ENCODE results near the gene KRTAP4-1. TPM values are rescaled to one million over a fixed set of nuclear protein-coding genes. Genes with fewer than 3 reads are reported as not detected.
"Not testable (repeated sequence)": the region's sequence is repeated elsewhere in the genome, so short reads cannot be mapped to it uniquely, and the experiment has no call there.

The KRTAP4-1 gene
- total and polyA plus RNA-seq, 2 donors (not counting 1 experiment from before 2014, with no cell fraction given), result not detected

- Mint-ChIP-seq H3K27ac (no peak overlapping the region), H3K4me3 (no peak overlapping the region), H3K9me3 (ENCODE audit: insufficient read depth) (no peaks in the 10 kb centered on the region), H3K4me1 (peaks cover 2% of the 10 kb centered on the region), H3K27me3 (peaks cover 45% of the 10 kb centered on the region)
- no peaks in the 10 kb centered on the region for H3K27me3 ChIP-seq (replicated peaks in 1 of 4; ENCODE audit: control extremely low read depth in 1 of 4, control insufficient read depth in 3 of 4, insufficient read depth in 4 of 4, low read length in 3 of 4)
- no peak overlapping the region for H2AFZ ChIP-seq (ENCODE audit: insufficient read depth, low read depth, low read length, poor library complexity, severe bottlenecking)
- 95% methylated on average over 6 of the region's 6 CpGs for whole genome bisulfite sequencing (ENCODE audit: insufficient coverage)
- H3K4me2 ChIP-seq (replicated peaks; ENCODE audit: low read depth, low read length, poor library complexity, severe bottlenecking), result no peak overlapping the region
- CTCF ChIA-PET, result no interaction called here
- DNase-seq, result no peak
- no peaks in the 10 kb centered on the region for H3K36me3 ChIP-seq (replicated peaks in 1 of 2; ENCODE audit: control extremely low read depth in 1 of 2, control insufficient read depth in 1 of 2, extremely low read depth in 1 of 2, insufficient read depth in 2 of 2, low read length in 1 of 2)
- no peak for ATAC-seq (ENCODE audit: low read depth)
- POLR2A ChIA-PET, result no interaction called here
- H3K9me3 ChIP-seq (ENCODE audit: control extremely low read depth in 1 of 3, control insufficient read depth in 2 of 3, insufficient read depth in 1 of 3, low read length in 2 of 3), result peaks cover 0 to 3% (median 0%) of the 10 kb centered on the region in 3 donors
- H3K4me1 ChIP-seq (ENCODE audit: control insufficient read depth in 2 of 2, insufficient read depth in 2 of 2, low read length in 2 of 2), result peaks cover 0 to 4% of the 10 kb centered on the region in 2 donors
- H3K9ac ChIP-seq (ENCODE audit: low read length), result no peak overlapping the region
- no peaks in the 10 kb centered on the region for H3K79me2 ChIP-seq (ENCODE audit: control insufficient read depth, insufficient read depth, low read length)
- no peak for TF ChIP-seq CTCF (IDR thresholded peaks at IDR 0.05)
- TF ChIP-seq EZH2 (IDR thresholded peaks at IDR 0.05; ENCODE audit: borderline replicate concordance, insufficient read depth, low read depth, low read length, poor library complexity, severe bottlenecking), result no peak
- no peak overlapping the region for H3K27ac ChIP-seq (ENCODE audit: low read length in 2 of 2)
- H3K4me3 ChIP-seq (ENCODE audit: control extremely low read depth in 1 of 5, extremely low read depth in 1 of 5, insufficient read depth in 1 of 5, low read depth in 2 of 5, low read length in 4 of 5), result no peak overlapping the region
- intact Hi-C loops (cut with micrococcal nuclease), result no loop called here
- H4K20me1 ChIP-seq (ENCODE audit: control insufficient read depth, insufficient read depth, low read length, poor library complexity, severe bottlenecking), result no peaks in the 10 kb centered on the region
Measured at GRCh38 chr17:41231731-41232130, 47.0 kb upstream of the KRTAP4-1 start.

DNA sequence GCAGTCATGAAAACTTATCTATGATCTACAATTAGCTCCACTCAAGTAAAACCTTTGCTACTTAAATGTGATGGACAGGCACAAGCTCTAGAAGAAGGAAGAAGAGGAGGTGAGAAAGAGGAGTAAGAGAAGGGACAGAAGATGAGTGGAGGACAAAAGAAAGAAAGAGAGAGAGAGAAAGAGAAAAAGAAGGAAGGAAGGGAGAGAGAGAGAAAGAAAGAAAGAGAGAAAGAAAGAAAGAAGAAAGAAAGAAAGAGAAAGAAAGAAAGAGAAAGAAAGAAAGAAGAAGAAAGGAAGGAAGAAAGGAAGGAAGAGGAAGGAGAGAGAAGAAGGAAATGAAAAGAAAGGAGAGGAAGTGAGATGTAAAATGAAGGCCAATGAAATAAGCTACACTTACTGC lies 45.4 kb upstream of the KRTAP4-1 start:
- no peaks in the 10 kb centered on the region for H4K20me1 ChIP-seq (ENCODE audit: control insufficient read depth, insufficient read depth, low read length, poor library complexity, severe bottlenecking)
- H3K79me2 ChIP-seq (ENCODE audit: control insufficient read depth, insufficient read depth, low read length), result no peaks in the 10 kb centered on the region
- peaks cover 2% of the 10 kb centered on the region for H3K4me1 Mint-ChIP-seq
- DNase-seq (no peak), ATAC-seq (ENCODE audit: low read depth) (no peak)
- ChIA-PET POLR2A (no interaction called here), CTCF (no interaction called here)
- no peaks in the 10 kb centered on the region for H3K9me3 Mint-ChIP-seq (ENCODE audit: insufficient read depth)
- H3K9me3 ChIP-seq (ENCODE audit: control extremely low read depth in 1 of 3, control insufficient read depth in 2 of 3, insufficient read depth in 1 of 3, low read length in 2 of 3), result peaks cover 0 to 3% (median 0%) of the 10 kb centered on the region in 3 donors
- no peak overlapping the region for H3K4me2 ChIP-seq (replicated peaks; ENCODE audit: low read depth, low read length, poor library complexity, severe bottlenecking)
- H3K27ac ChIP-seq (ENCODE audit: low read length in 2 of 2), result no peak overlapping the region
- H2AFZ ChIP-seq (ENCODE audit: insufficient read depth, low read depth, low read length, poor library complexity, severe bottlenecking), result no peak overlapping the region
- no peak overlapping the region for H3K4me3 Mint-ChIP-seq
- intact Hi-C loops (cut with micrococcal nuclease), result no loop called here
- H3K9ac ChIP-seq (ENCODE audit: low read length), result no peak overlapping the region
- peaks cover 0 to 4% of the 10 kb centered on the region in 2 donors for H3K4me1 ChIP-seq (ENCODE audit: control insufficient read depth in 2 of 2, insufficient read depth in 2 of 2, low read length in 2 of 2)
- H3K36me3 ChIP-seq (replicated peaks in 1 of 2; ENCODE audit: control extremely low read depth in 1 of 2, control insufficient read depth in 1 of 2, extremely low read depth in 1 of 2, insufficient read depth in 2 of 2, low read length in 1 of 2), result no peaks in the 10 kb centered on the region
- no peaks in the 10 kb centered on the region for H3K27me3 ChIP-seq (replicated peaks in 1 of 4; ENCODE audit: control extremely low read depth in 1 of 4, control insufficient read depth in 3 of 4, insufficient read depth in 4 of 4, low read length in 3 of 4)
- H3K27ac Mint-ChIP-seq, result no peak overlapping the region
- TF ChIP-seq CTCF (IDR thresholded peaks at IDR 0.05) (no peak), EZH2 (IDR thresholded peaks at IDR 0.05; ENCODE audit: borderline replicate concordance, insufficient read depth, low read depth, low read length, poor library complexity, severe bottlenecking) (no peak)
- H3K4me3 ChIP-seq (ENCODE audit: control extremely low read depth in 1 of 5, extremely low read depth in 1 of 5, insufficient read depth in 1 of 5, low read depth in 2 of 5, low read length in 4 of 5), result no peak overlapping the region
- peaks cover 38% of the 10 kb centered on the region for H3K27me3 Mint-ChIP-seq

GRCh38 chr17:41226598-41227095 lies 41.9 kb upstream of the KRTAP4-1 start, which contains the start of gene KRTAP9-2:
TSS of gene KRTAP9-2 (plus strand) at chr17:41226648. CDS start at chr17:41226655, 7 bp downstream.
- H3K4me3 ChIP-seq (ENCODE audit: control extremely low read depth in 1 of 5, extremely low read depth in 1 of 5, insufficient read depth in 1 of 5, low read depth in 2 of 5, low read length in 4 of 5); H3K9me3 ChIP-seq (ENCODE audit: control extremely low read depth in 1 of 3, control insufficient read depth in 2 of 3, insufficient read depth in 1 of 3, low read length in 2 of 3); H3K4me1 ChIP-seq (ENCODE audit: control insufficient read depth in 2 of 2, insufficient read depth in 2 of 2, low read length in 2 of 2); H3K4me3 Mint-ChIP-seq; H3K4me2 ChIP-seq (replicated peaks; ENCODE audit: low read depth, low read length, poor library complexity, severe bottlenecking); H3K9me3 Mint-ChIP-seq (ENCODE audit: insufficient read depth); H3K27ac Mint-ChIP-seq; H3K36me3 ChIP-seq (replicated peaks in 1 of 2; ENCODE audit: control extremely low read depth in 1 of 2, control insufficient read depth in 1 of 2, extremely low read depth in 1 of 2, insufficient read depth in 2 of 2, low read length in 1 of 2); H2AFZ ChIP-seq (ENCODE audit: insufficient read depth, low read depth, low read length, poor library complexity, severe bottlenecking); intact Hi-C loops (cut with micrococcal nuclease); POLR2A ChIA-PET; H4K20me1 ChIP-seq (ENCODE audit: control insufficient read depth, insufficient read depth, low read length, poor library complexity, severe bottlenecking); H3K4me1 Mint-ChIP-seq; DNase-seq; H3K27me3 ChIP-seq (replicated peaks in 1 of 4; ENCODE audit: control extremely low read depth in 1 of 4, control insufficient read depth in 3 of 4, insufficient read depth in 4 of 4, low read length in 3 of 4); CTCF ChIA-PET; H3K27ac ChIP-seq (ENCODE audit: low read length in 2 of 2); H3K79me2 ChIP-seq (ENCODE audit: control insufficient read depth, insufficient read depth, low read length); H3K9ac ChIP-seq (ENCODE audit: low read length); ATAC-seq (ENCODE audit: low read depth): not testable (repeated sequence)
- 75% methylated on average over 2 of the region's 4 CpGs for WGBS (ENCODE audit: insufficient coverage)
- peaks cover 24% of the 10 kb centered on the region for H3K27me3 Mint-ChIP-seq

All from B cell (primary cell).